K562 (cell line): ENCODE measurements around the gene TRPC4AP. TPM values are rescaled to one million over a fixed set of nuclear protein-coding genes. Genes with fewer than 3 reads are reported as not detected.
A peak's percentile ranks its signal among the peaks of the same experiment; 100 is the strongest.

Experiments
- ATAC-seq: fragments of 200-7000 bp; cut with Tn5 transposase; 3 replicates; pipeline ENCODE4 v1.9.1; 2020; ENCODE audit warnings: moderate library complexity
- BruUV-seq: library from RNA; stranded (reverse); fragments of 400-500 nt; replicated peaks from 2 replicates; lab custom pipeline; 2021; lab: Mats Ljungman, UMichigan
- CTCF ChIA-PET: fragments of 300-600 bp; formaldehyde crosslinking; extraction: SDS; loops from one replicate; lab custom pipeline; 2021; ENCODE audit warnings: low intra/inter-chr PET ratio; lab: Yijun Ruan, JAX
- POLR2A ChIA-PET: fragments of 300-600, 350-650 bp; sonication (Branson Sonifier 250); formaldehyde crosslinking; extraction: SDS; loops from one replicate; lab custom pipeline; 2021; ENCODE audit warnings: antibody characterized with exemption, inconsistent platforms; lab: Yijun Ruan, JAX
- DNase-seq, 4 experiments: peaks; one replicate each; pipeline versions ENCODE4 v3.0.0 to v3.0.0-alpha.2; 2011 to 2018; ENCODE audit warnings: low spot score in 3 of 4, mixed read lengths in 3 of 4; ENCODE audit errors: extremely low read depth in 1 of 4
- FAIRE-seq: peaks from 2 replicates; lab custom pipeline; 2011; peaks lifted over from hg19 to GRCh38; lab: Jason Lieb, UNC
- H2AFZ ChIP-seq: 2 replicates; pipeline ENCODE4 v1.6.0; 2011; ENCODE audit warnings: low read depth, low read length, control low read depth, inconsistent platforms
- H3K27ac ChIP-seq: fragments of 200-600 bp; 3 replicates; pipeline ENCODE4 v1.8.0; 2011; ENCODE audit warnings: low read depth, mild to moderate bottlenecking, control low read depth, inconsistent platforms, low read length, moderate library complexity, mixed read lengths; ENCODE audit errors: extremely low read depth
- H3K27me3 ChIP-seq, 2 experiments: fragments of 300-600 bp in 1 of 2; 2 replicates in 1 of 2; 3 replicates in 1 of 2; pipeline versions ENCODE4 v1.6.0 to v1.8.0; 2011; ENCODE audit warnings: inconsistent platforms in 2 of 2, low read length in 2 of 2, mild to moderate bottlenecking in 1 of 2, mixed read lengths in 1 of 2, moderate library complexity in 1 of 2; ENCODE audit not compliant: control insufficient read depth in 2 of 2, insufficient read depth in 2 of 2
- H3K36me3 ChIP-seq: fragments of 300-600 bp; 3 replicates; pipeline ENCODE4 v1.8.0; 2011; ENCODE audit warnings: mild to moderate bottlenecking, low read length, inconsistent platforms; ENCODE audit not compliant: control insufficient read depth, insufficient read depth
- H3K4me1 ChIP-seq, 2 experiments: fragments of 200-600 bp in 1 of 2; replicated peaks in 1 of 2; 2 replicates in 1 of 2; 3 replicates in 1 of 2; pipeline versions ENCODE4 v1.5.1 to v1.8.0; 2011; ENCODE audit warnings: inconsistent platforms in 2 of 2, low read length in 2 of 2, mild to moderate bottlenecking in 1 of 2, mixed read lengths in 1 of 2, moderate library complexity in 1 of 2; ENCODE audit not compliant: control insufficient read depth in 2 of 2, insufficient read depth in 2 of 2
- H3K4me2 ChIP-seq: 2 replicates; pipeline ENCODE4 v1.6.1; 2011; ENCODE audit warnings: low read length, control low read depth, inconsistent platforms, mixed read lengths; ENCODE audit not compliant: insufficient read depth
- H3K4me3 ChIP-seq: fragments of 200-600 bp; sonication (generic), shearing (Covaris generic); 2 replicates; pipeline ENCODE4 v1.5.1; 2016; ENCODE audit warnings: control low read depth, inconsistent platforms
- H3K79me2 ChIP-seq: fragments of 200-600 bp; 3 replicates; pipeline ENCODE4 v1.8.0; 2011; ENCODE audit warnings: low read length, inconsistent platforms; ENCODE audit not compliant: control insufficient read depth, insufficient read depth
- H3K9ac ChIP-seq, 2 experiments: 2 replicates each; pipeline versions ENCODE4 v1.6.0 to v1.6.1; 2011; ENCODE audit warnings: low read depth in 2 of 2, low read length in 2 of 2, control low read depth in 1 of 2, inconsistent platforms in 1 of 2, mild to moderate bottlenecking in 1 of 2, mixed read lengths in 1 of 2; ENCODE audit not compliant: insufficient read depth in 1 of 2
- H3K9me1 ChIP-seq: one replicate; pipeline ENCODE4 v1.6.0; 2011; ENCODE audit warnings: inconsistent platforms, mild to moderate bottlenecking, low read length, moderate library complexity; ENCODE audit not compliant: control insufficient read depth, insufficient read depth
- H3K9me3 ChIP-seq: replicated peaks from 2 replicates; pipeline ENCODE4 v1.5.1; 2011; ENCODE audit warnings: low read depth, low read length, inconsistent platforms; ENCODE audit not compliant: control insufficient read depth, insufficient read depth
- H4K20me1 ChIP-seq: replicated peaks from 2 replicates; pipeline ENCODE4 v1.6.1; 2011; ENCODE audit warnings: low read length, inconsistent platforms, mixed read lengths; ENCODE audit not compliant: control insufficient read depth, insufficient read depth
- ADNP ChIP-seq: fragments of 200-800 bp; sonication (Bioruptor generic); IDR thresholded peaks from 2 replicates; pipeline ENCODE4 v1.6.1; 2016; ENCODE audit warnings: missing genetic modification characterization, missing compliant biosample characterization
- LEF1 ChIP-seq: fragments of 450-650 bp; IDR thresholded peaks from 2 replicates; pipeline ENCODE4 v1.6.1; 2016; ENCODE audit warnings: mild to moderate bottlenecking
- MITF ChIP-seq: IDR thresholded peaks from 2 replicates; pipeline ENCODE4 v1.6.1; 2014; ENCODE audit warnings: antibody characterized with exemption
- NR2C1 ChIP-seq, 2 experiments: fragments of 450-650 bp; IDR thresholded peaks; 2 replicates each; pipeline ENCODE4 v1.6.1; 2017; ENCODE audit warnings: mild to moderate bottlenecking in 2 of 2, antibody characterized with exemption in 1 of 2, inconsistent platforms in 1 of 2, missing compliant biosample characterization in 1 of 2, missing genetic modification characterization in 1 of 2
- NR2C2 ChIP-seq, 2 experiments: fragments of 200-800 bp in 1 of 2; sonication (Bioruptor generic) in 1 of 2; sonication (generic) in 1 of 2; formaldehyde crosslinking in 1 of 2; IDR thresholded peaks; 2 replicates each; pipeline versions ENCODE4 v1.6.1 to v1.8.0; 2016 to 2022; ENCODE audit warnings: mild to moderate bottlenecking in 1 of 2, missing compliant biosample characterization in 1 of 2, missing genetic modification characterization in 1 of 2, missing genetic modification reagents in 1 of 2
- RBM22 ChIP-seq: fragments of 200-400 bp; formaldehyde crosslinking; IDR thresholded peaks from 2 replicates; pipeline ENCODE4 v1.6.1; 2018; ENCODE audit warnings: low read length, low read depth; ENCODE audit not compliant: poor library complexity, severe bottlenecking
- SMAD1 ChIP-seq: fragments of 150-350 bp; IDR thresholded peaks from 2 replicates; pipeline ENCODE4 v1.6.1; 2014; ENCODE audit warnings: low read length, low read depth; ENCODE audit not compliant: partially characterized antibody
- ZNF280B ChIP-seq: fragments of 250-450 bp; sonication (Bioruptor Pico); IDR thresholded peaks from 2 replicates; pipeline ENCODE4 v1.5.1; 2021; ENCODE audit warnings: mild to moderate bottlenecking
- WGBS: fragments of 100-300 bp; shearing (Covaris generic); methylation state at CpG from one replicate; pipeline ENCODE4 v1.1.6; 2016; ENCODE audit warnings: low coverage, mixed read lengths; ENCODE audit not compliant: insufficient coverage; ENCODE audit errors: missing lambda C conversion rate; 5-methylcytosine and 5-hydroxymethylcytosine counted together
- in situ Hi-C: fragments of 300-500 bp; cut with MboI; formaldehyde crosslinking; loops from 4 replicates; pipeline ENCODE4 v1.15.0; 2018; ENCODE audit warnings: inconsistent platforms, mixed read lengths
- intact Hi-C: fragments of 100-400 bp; cut with micrococcal nuclease; formaldehyde crosslinking; loops from 2 replicates; pipeline ENCODE4 v1.14.2; 2022
- polyA plus RNA-seq, 8 experiments: library from polyadenylated mRNA; depleted of rRNA in 4 of 8; stranded (reverse) in 5 of 8; unstranded in 3 of 8; fragments of >200 nt; fragmentation: Nextera tagmentation in 2 of 8; fragmentation: Illumina TruSeq in 1 of 8; extraction: Ambion mirVana in 2 of 8; extraction: Trizol in 1 of 8; gene quantifications; 2 replicates each; pipeline versions ENCODE4 v1.2.1 to v1.2.3, GENCODE V29; 2011 to 2014; ENCODE audit warnings: inconsistent platforms in 1 of 8, missing spikeins in 1 of 8
- total RNA-seq, 7 experiments: library from RNA; depleted of rRNA in 6 of 7; stranded (reverse); fragments of >200 nt in 6 of 7; fragmentation: Illumina TruSeq in 2 of 7; extraction: Trizol in 2 of 7; gene quantifications; 2 replicates each; pipeline versions ENCODE4 v1.2.1 to v1.2.3, GENCODE V29; 2011 to 2021; ENCODE audit warnings: low replicate concordance in 1 of 7

Gene TRPC4AP
- total and polyA plus RNA-seq, 9 of the 15 experiments (the other 6 are each of a cell fraction or from before 2014, with no cell fraction given): 2.3 to 70.3 (median 33.3) TPM

GRCh38 chr20:35004051-35004725, 88.4 kb downstream of the TRPC4AP start:
- POLR2A ChIA-PET: interaction anchor here (0.7 to 1.6 kb wide), 2 partner anchors 24 to 51 kb away, joined by 3 to 4 read pairs; no protein-coding TSS in a partner anchor
- Histone ChIP-seq H3K27ac (no peak overlapping the region), H3K36me3 (peaks cover 100% of the 10 kb centered on the region; the same call in 2 of the 3 replicates), H3K4me2 (no peak overlapping the region), H3K27me3 (no peaks in the 10 kb centered on the region), H3K4me3 (no peak overlapping the region), H3K79me2 (no peaks in the 10 kb centered on the region), H3K9ac (peak overlapping the region in 1 of 2 experiments; percentile 17; a peak in 1 of 4 replicates), H3K9me3 (no peaks in the 10 kb centered on the region), H3K9me1 (no peaks in the 10 kb centered on the region), H4K20me1 (no peaks in the 10 kb centered on the region), H2AFZ (no peak overlapping the region), H3K4me1 (peaks cover 0 to 15% of the 10 kb centered on the region in 2 experiments; a peak in 2 of 5 replicates)
- intact Hi-C loops (no loop called here), in situ Hi-C loops (no loop called here)
- CTCF ChIA-PET: no interaction called here
- DNase-seq: no peak
- BruUV-seq: no TSS peak
- 83% methylated on average over 15 of the region's 18 CpGs for WGBS
- FAIRE-seq: no peak
- no peak for ATAC-seq
- TF ChIP-seq ZNF280B (CRISPR knock-in tag) (no peak), NR2C1 (IDR thresholded peaks at IDR 0.05) (no peak), NR2C1 (tag; IDR thresholded peaks at IDR 0.05) (no peak), MITF (no peak), ADNP (tag) (no peak), RBM22 (peak; percentile 47), NR2C2 (CRISPR knock-in tag; IDR thresholded peaks at IDR 0.05) (no peak), NR2C2 (tag; IDR thresholded peaks at IDR 0.05) (no peak), SMAD1 (no peak), LEF1 (no peak)
